Measurements from ENCODE around the gene HOXB5.
A peak's percentile ranks its signal among the peaks of the same experiment; 100 is the strongest.

The HOXB5 gene

DNA sequence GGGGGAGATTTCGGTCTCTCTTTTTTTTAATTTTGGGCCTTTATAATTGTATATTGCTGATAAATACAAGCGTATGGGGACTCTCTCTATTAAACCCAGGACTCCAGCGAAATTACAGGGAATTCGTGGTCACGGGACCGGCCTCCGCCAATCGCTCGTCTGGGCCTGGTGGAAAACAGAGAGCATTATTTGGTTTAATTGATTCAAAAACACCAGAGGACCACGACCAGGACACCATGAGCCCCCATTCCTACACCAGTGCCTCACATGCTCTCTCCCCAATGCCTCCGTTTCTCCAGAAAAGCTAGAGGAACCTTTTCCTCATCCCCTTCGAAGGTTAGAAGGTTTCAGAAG lies 48.6 kb downstream of the HOXB5 start, which contains the start of gene HOXB2:
HOXB2 (minus strand) TSS at position 88 of the 354 bp plus-strand sequence. CDS start 198 bp downstream, outside the sequence.
- DNase-seq = peak; percentile 67

DNA sequence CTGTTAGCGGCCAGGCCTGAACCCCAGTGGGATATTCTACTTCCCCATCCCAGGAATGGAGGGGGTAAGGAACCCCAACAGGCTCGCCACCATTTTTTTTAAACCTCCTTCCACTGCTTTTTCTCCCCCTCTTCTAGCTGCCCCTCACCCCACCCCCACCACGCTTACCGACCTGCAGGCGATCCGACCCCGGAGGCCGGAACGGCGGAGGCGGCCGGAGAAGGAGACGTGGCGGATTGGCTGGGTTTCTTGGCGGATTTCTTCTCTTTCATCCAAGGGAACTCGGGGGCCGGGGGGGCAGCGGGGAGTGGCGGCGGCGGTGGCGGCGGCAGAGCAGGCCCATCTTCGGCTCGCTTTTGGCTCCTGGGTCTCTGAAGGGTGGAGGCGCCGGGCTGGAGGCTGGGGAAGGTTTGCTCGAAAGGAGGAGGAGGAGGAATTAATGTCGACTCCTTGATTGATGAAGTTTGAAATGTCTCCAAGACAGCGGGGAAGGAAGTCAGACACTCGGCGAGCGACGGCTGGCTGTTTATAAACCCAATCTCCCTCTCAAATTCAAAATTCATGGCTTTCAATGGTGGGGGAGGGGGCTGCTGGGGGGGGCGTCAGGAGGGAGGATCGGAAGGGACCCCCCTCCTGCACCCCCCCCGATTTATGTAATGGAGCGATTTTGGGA lies 49.1 kb downstream of the HOXB5 start:
- DNase-seq = peak; percentile 67

DNA sequence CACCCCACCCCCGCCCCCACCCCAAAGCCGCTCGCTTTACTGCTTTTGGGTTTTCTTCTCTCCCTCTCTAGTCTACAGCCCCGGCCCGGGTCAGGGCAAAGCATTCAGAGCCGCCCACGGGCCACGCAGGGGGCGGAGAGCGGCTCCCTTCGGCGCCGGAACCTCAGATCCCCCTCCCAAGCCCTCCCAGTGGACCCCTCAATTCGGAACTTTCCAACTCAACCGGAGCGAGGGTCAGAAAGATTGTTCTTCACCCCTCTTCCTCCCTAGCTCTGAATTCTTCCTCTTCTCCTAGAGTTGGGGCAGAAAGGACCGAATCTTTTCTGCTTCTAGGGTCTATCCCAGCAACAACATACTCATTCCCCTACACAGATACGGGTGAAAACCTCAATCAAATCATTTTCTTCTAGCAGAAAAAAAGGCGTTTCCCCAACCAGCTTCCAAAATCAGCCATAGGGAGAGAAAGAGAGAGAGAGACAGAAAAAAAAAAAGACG lies 49.7 kb downstream of the HOXB5 start:
- no peak for DNase-seq

DNA sequence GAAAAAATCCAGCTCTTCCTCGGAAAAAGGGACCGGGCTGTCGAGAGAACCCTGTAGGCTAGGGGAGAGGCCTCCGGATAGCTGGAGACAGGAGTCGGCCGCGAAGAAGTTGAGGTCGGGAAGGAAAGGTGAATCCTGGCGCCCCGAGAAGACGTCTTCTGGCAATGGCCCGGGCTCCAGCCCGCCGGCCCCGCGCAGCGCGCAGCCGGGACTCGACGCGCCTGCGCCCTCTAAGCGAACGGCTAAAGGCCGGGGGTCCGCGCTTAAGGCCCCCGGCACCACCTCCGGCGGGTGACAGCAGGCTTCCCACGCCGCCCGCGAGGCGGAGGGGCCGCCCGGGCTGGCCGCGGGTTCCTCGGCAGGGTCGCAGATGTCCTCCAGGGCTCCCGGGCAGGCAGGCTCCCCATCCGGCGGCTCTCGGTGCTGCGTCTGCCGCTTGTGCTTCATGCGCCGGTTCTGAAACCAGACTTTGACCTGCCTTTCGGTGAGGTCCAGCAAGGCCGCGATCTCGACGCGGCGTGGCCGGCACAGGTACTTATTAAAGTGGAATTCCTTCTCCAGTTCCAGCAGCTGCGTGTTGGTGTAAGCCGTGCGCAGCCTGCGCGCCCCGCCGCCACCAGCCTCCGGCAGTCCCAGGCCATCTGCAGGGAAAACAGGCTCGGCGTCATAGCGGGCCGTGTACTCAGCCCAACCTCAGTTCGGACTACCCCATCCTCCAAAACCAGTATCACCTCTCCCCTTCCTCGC lies 50.3 kb downstream of the HOXB5 start:
- peak; percentile 59 for DNase-seq

DNA sequence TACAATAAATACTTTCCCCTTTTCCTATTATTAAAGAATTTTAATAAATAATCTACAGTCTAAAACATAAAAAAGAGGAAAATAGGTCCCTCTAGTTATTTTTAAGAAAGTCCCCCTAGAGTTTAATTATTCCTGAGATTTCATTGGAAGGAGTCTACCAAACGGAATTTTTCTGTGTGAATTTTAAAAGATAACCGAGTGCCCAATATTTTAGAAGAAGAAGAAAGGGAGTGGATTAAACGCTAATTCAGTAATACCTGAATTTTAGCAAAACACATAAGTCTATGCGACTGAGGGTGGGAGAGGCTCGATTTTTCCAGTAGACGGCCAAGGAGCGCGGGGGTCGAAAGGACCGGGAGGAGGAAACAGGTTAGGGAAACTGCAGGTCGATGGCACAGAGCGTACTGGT lies 50.9 kb downstream of the HOXB5 start:
- DNase-seq = no peak

DNA sequence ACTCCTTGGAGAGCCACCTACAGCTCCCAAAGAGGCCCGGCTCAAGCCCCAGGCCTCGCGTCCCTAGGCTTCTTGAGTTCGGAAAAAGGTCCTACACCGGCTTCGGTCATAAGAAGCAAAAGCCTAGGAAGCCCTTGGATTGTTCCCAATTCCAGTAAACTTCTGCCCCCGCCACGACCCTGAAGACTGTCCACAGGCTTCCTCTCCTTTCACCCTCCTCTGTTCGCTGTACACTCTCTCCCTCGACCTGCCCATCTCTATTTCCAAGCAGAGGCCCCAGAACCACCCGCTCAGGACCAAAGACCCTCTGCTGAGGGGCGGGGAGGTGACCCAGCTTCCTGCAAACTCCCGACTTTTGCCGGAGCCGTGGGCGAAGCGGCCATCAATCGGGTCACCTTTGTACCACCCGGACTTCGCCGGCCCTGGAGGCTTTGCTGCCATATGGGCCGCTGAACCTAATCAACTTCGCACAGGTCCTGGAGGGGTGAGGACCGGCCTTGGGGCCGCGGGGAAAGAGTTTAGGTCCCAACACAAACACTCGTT lies 51.4 kb downstream of the HOXB5 start:
- DNase-seq = peak; percentile 56

DNA sequence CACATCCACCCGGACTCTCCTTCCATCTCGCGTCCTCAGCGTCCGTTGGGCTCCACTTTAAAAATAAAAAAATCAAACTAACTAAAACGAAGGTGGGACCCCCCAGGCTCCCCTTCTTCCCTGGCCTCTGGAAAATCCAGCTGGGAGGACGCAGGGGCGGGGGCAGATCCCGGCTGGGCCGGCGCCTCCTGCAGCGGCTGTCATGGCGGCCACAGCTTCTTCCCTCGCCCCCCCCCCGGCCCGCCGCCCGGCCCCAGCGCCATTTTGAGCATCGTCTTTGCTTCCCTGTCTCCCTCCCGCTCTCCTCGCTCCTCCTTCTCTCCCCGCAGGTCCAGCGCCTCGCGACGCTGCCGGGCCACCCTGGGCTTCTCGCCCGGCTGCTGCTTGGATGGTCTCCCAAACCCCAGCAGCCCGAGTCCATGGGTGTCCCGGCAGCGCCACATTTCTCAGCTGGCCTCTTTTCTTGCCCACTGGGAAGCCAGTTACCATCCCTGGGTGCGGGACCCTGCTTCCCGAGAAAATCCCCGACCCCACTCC lies 51.9 kb downstream of the HOXB5 start:
- peak; percentile 82 for DNase-seq

Data from NCI-H2227 treated with DMSO at 0.1 percent for 48 hours (cell line).